Activated CD4-positive, alpha-beta T cell treated with anti-CD3 and anti-CD28 coated beads, Interleukin-2, amount 10 ng/mL, durations not matched to agents 24 days and 14 days (primary cell): ENCODE measurements around the gene MAP3K14. TPM values are rescaled to one million over a fixed set of nuclear protein-coding genes. Genes with fewer than 3 reads are reported as not detected.
"Not testable (repeated sequence)": the region's sequence is repeated elsewhere in the genome, so short reads cannot be mapped to it uniquely, and the experiment has no call there.

Source experiments
- DNase-seq: peaks from one replicate; pipeline ENCODE4 v3.0.0; 2022
- H3K27ac Mint-ChIP-seq: one replicate; pipeline ENCODE4 v1.8.0; 2022; ENCODE audit warnings: mild to moderate bottlenecking, mixed read lengths
- H3K27me3 Mint-ChIP-seq: one replicate; pipeline ENCODE4 v1.8.0; 2022; ENCODE audit warnings: mixed read lengths
- H3K36me3 Mint-ChIP-seq: one replicate; pipeline ENCODE4 v1.8.0; 2022; ENCODE audit warnings: low read depth, mild to moderate bottlenecking, mixed read lengths
- H3K4me1 Mint-ChIP-seq: one replicate; pipeline ENCODE4 v1.8.0; 2021; ENCODE audit warnings: mixed read lengths
- H3K4me3 Mint-ChIP-seq: one replicate; pipeline ENCODE4 v1.8.0; 2022; ENCODE audit warnings: mild to moderate bottlenecking, moderate library complexity, mixed read lengths
- H3K9me3 Mint-ChIP-seq: one replicate; pipeline ENCODE4 v1.8.0; 2021; ENCODE audit warnings: mixed read lengths
- intact Hi-C: fragments of 100-400 bp; cut with micrococcal nuclease; formaldehyde crosslinking; loops from one replicate; pipeline ENCODE4 v1.15.1; 2023
- total RNA-seq: library from RNA; stranded (reverse); gene quantifications from 2 replicates; pipeline ENCODE4 v1.2.3, GENCODE V29; 2022

Gene MAP3K14
- total RNA-seq, 1 donor from 2014 or later = 61.0 TPM

DNA sequence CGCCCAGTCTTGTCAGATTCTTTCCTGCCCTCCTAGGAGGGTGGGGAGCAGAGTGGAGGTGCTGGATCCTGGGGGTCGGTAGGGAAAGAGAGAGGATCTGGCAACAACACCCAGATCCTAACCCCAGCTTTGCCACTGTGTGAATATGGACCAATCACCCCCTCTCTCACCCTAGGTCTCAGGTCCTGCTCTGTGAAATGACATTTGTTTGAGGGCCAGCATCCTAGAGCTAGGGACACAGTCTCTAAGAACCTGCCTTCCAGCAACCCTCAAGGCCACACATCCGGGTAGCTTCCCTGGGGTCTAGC lies 28.4 kb upstream of the MAP3K14 start:
- Mint-ChIP-seq H3K4me1 (no peaks in the 10 kb centered on the region), H3K27me3 (peaks cover 11% of the 10 kb centered on the region), H3K9me3 (no peaks in the 10 kb centered on the region), H3K36me3 (no peaks in the 10 kb centered on the region), H3K4me3 (no peak overlapping the region), H3K27ac (no peak overlapping the region)
- intact Hi-C loops = no loop called here
- no peak for DNase-seq

DNA sequence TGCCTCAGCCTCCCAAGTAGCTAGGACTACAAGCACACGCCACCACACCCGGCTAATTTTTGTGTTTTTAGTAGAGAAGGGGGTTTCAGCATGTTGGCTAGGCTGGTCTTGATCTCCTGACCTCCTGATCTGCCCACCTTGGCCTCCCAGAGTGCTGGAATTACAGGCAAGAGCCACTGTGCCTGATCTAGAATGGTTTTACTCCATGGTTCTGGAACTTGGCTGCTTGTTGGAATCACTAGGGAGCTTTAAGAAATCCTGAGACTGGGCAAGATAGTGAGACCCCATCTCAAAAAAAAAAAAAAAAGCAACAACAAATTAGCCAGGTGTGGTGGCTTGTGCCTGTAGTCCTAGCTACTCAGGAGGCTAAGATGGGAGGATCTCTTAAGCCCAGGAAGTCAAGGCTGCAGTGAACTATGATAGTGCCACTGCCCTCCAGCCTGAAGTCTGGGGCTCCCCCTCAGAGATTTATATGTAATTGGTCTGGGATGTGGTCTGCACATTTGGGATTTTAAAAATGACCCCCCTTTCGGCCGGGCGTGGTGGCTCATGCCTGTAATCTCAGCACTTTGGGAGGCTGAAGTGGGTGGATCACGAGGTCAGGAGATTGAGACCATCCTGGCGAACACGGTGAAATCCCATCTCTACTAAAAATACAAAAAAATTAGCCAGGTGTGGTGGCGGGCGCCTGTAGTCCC lies 27.3 kb upstream of the MAP3K14 start:
- H3K4me3 Mint-ChIP-seq, DNase-seq, intact Hi-C loops, H3K27ac Mint-ChIP-seq, H3K36me3 Mint-ChIP-seq, H3K4me1 Mint-ChIP-seq, H3K9me3 Mint-ChIP-seq, H3K27me3 Mint-ChIP-seq: not testable (repeated sequence)

- Mint-ChIP-seq H3K27ac (no peak overlapping the region), H3K36me3 (no peaks in the 10 kb centered on the region), H3K4me1 (no peaks in the 10 kb centered on the region), H3K4me3 (no peak overlapping the region), H3K9me3 (no peaks in the 10 kb centered on the region), H3K27me3 (peaks cover 2% of the 10 kb centered on the region)
- intact Hi-C loops = no loop called here
- no peak for DNase-seq
These were observed 26.2 kb upstream of the MAP3K14 start for GRCh38 chr17:45342871-45343526.

DNA sequence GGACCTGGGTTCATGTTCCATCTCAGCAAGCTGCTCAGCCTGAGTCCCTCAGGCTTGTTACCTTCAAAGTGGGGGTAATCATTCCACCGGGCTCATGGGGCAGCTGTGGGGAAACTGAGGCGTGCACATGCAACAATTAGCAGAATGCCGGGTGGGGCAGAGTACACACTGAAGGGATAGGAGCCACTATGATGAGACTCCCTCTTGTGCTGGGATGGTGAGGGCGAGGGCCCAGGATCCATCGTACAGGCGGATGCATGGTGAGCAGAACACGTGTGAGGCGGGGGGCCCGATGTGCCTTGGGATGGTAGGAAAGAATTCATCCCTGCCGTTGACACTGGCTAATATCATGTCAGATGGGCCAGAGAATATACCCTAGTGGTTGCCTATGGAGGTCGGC lies 25.5 kb upstream of the MAP3K14 start:
- Mint-ChIP-seq H3K36me3 (no peaks in the 10 kb centered on the region), H3K4me1 (no peaks in the 10 kb centered on the region), H3K4me3 (no peak overlapping the region), H3K9me3 (no peaks in the 10 kb centered on the region), H3K27me3 (peaks cover 2% of the 10 kb centered on the region), H3K27ac (no peak overlapping the region)
- no peak for DNase-seq
- intact Hi-C loops = no loop called here

DNA sequence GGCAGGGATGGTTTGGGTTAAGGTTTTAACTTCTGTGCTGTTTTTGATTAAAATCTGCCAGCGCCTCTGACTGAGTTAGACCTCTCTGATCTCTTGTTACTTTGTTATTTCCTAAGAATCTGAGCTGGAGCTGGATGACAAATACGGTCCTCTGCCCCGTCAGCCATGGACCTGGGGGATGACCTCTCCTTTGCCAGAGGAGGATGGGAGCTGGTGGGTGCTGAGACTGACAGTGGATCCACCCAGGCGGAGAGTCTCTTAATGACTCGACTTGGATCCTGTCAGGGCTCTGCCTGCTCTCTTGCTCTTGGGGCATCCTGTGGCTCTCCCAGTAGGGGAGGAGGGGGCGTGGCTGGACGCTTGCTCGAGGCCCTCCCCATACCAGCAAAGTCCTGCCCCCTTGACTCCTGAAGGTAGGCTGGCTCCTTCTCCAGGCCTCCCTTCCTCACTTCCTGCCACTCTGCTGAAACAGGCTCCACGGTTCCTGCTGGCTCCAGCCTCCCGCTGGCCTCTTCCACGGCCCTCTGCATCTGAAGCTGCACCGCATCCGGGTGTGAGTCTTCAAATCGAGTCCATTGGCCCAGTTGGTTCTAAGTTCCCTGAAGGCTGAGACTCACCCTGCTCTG lies 24.8 kb upstream of the MAP3K14 start:
- Mint-ChIP-seq H3K36me3 (no peaks in the 10 kb centered on the region), H3K27me3 (peaks cover 2% of the 10 kb centered on the region), H3K4me1 (no peaks in the 10 kb centered on the region), H3K9me3 (no peaks in the 10 kb centered on the region), H3K4me3 (no peak overlapping the region), H3K27ac (no peak overlapping the region)
- DNase-seq = no peak
- intact Hi-C loops = no loop called here

DNA sequence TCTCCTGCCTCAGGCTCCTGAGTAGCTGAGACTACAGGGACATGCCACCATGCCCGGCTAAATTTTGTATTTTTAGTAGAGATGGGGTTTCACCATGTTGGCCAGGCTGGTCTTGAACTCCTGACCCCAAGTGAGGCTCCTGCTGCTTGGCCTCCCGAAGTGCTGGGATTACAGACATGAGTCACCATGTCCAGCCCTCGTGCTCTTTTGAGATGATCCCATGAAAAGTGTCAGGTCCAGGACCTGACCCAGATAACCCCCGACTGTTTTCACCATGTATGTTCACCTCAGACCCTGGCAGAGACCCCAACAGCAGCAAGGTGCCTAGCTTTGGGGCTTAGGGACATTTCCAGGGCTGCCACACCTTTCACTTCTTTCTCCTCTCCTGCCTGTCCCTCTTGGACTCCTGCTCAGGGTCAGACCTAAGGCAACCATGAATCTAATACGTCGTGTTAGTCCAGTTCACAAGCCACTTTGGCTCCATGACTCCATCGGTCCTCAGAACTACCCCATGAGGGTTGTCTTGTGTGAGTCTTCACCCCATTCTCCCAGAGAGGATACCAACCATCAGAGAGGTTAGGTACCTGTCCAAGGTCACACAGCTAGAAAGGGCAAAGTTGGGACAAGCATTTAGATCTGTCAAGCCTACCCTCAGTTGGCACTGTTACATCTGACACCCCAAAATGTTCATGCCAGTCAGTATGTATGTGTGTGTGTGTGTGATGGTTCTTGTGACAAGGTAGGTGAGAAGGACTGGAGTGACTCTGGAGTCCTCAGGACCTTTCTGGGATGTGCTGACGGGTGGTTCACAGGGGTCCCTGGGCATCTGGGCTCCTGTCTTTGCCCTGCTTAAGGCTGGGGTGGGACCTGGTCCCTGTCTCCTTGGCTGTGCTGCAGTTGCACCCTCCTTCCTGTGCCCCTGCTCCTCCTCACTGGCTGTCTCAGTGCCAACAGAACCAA lies 23.1 kb upstream of the MAP3K14 start:
- Mint-ChIP-seq H3K36me3 (no peaks in the 10 kb centered on the region), H3K4me1 (no peaks in the 10 kb centered on the region), H3K4me3 (no peak overlapping the region), H3K9me3 (no peaks in the 10 kb centered on the region), H3K27ac (no peak overlapping the region), H3K27me3 (peaks cover 2% of the 10 kb centered on the region)
- intact Hi-C loops = no loop called here
- no peak for DNase-seq

DNA sequence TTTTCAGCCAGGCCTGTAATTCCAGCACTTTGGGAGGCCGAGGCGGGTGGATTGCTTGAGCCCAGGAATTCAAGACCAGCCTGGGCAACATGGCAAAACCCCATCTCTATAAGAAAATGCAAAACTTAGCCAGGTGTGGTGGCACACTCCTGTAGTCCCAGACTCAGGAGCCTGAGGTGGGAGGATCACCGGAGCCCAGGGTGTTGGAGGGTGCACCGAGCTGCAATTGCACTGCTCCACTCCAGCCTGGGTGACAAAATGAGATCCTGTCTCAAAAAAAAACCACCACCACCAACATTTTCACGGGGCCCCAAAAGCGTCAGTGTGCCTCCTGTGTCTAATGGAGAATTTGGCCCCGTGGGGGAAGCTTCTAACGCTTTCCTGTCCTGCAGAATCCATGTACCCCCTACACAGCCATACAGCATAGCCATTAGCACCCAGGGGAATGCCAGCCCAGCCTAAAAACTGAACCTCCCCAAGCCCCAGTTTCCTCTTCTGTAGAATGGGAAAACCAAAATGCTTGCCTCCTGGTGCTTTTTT lies 22.2 kb upstream of the MAP3K14 start:
- H3K36me3 Mint-ChIP-seq = no peaks in the 10 kb centered on the region
- peaks cover 5% of the 10 kb centered on the region for H3K4me1 Mint-ChIP-seq
- H3K4me3 Mint-ChIP-seq = no peak overlapping the region
- DNase-seq = no peak
- intact Hi-C loops = no loop called here
- H3K9me3 Mint-ChIP-seq = no peaks in the 10 kb centered on the region
- no peak overlapping the region for H3K27ac Mint-ChIP-seq
- H3K27me3 Mint-ChIP-seq = peaks cover 2% of the 10 kb centered on the region

GRCh38 chr17:45338023-45338781 lies 21.4 kb upstream of the MAP3K14 start:
- no peak for DNase-seq
- H3K27ac Mint-ChIP-seq = no peak overlapping the region
- peaks cover 12% of the 10 kb centered on the region for H3K4me1 Mint-ChIP-seq
- H3K27me3 Mint-ChIP-seq = peaks cover 2% of the 10 kb centered on the region
- H3K9me3 Mint-ChIP-seq = no peaks in the 10 kb centered on the region
- no peak overlapping the region for H3K4me3 Mint-ChIP-seq
- intact Hi-C loops = no loop called here
- no peaks in the 10 kb centered on the region for H3K36me3 Mint-ChIP-seq

GRCh38 chr17:45336390-45337182 lies 19.8 kb upstream of the MAP3K14 start:
- H3K9me3 Mint-ChIP-seq = no peaks in the 10 kb centered on the region
- intact Hi-C loops = no loop called here
- H3K4me1 Mint-ChIP-seq = peaks cover 23% of the 10 kb centered on the region
- H3K36me3 Mint-ChIP-seq = no peaks in the 10 kb centered on the region
- no peak overlapping the region for H3K4me3 Mint-ChIP-seq
- DNase-seq = no peak
- no peak overlapping the region for H3K27ac Mint-ChIP-seq
- H3K27me3 Mint-ChIP-seq = peaks cover 2% of the 10 kb centered on the region

DNA sequence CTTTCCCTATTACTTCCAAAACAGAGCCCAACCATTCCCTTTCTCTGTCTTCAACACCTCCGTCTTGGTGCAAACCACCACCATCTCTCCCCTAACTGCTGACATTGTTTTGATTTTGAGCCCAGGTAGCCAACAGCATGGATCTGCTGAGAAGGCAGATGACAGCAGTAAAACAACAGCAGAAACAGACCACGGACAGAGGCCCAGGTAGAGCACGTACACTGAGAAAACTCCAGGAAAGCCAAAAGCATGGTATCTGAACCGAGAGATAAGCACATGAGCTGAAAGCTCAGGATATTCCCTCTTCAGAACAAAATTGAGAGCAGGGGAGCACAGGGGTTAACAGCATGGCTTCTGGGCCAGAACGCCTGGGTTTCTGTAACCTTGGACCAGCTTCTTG lies 18.9 kb upstream of the MAP3K14 start:
- Mint-ChIP-seq H3K36me3 (no peaks in the 10 kb centered on the region), H3K4me3 (no peak overlapping the region), H3K27ac (no peak overlapping the region), H3K9me3 (no peaks in the 10 kb centered on the region), H3K27me3 (no peaks in the 10 kb centered on the region), H3K4me1 (peaks cover 23% of the 10 kb centered on the region)
- DNase-seq = no peak
- intact Hi-C loops = no loop called here

GRCh38 chr17:45334701-45335677 lies 18.2 kb upstream of the MAP3K14 start:
- Mint-ChIP-seq H3K4me1 (peaks cover 23% of the 10 kb centered on the region), H3K27me3 (no peaks in the 10 kb centered on the region), H3K27ac (no peak overlapping the region), H3K36me3 (no peaks in the 10 kb centered on the region), H3K9me3 (no peaks in the 10 kb centered on the region), H3K4me3 (no peak overlapping the region)
- no peak for DNase-seq
- intact Hi-C loops = loop anchor here (5.0 kb wide), 1 partner anchor 32 kb away; no protein-coding TSS in a partner anchor

GRCh38 chr17:45334231-45334630 lies 17.4 kb upstream of the MAP3K14 start:
- peaks cover 2% of the 10 kb centered on the region for H3K27me3 Mint-ChIP-seq
- H3K4me1 Mint-ChIP-seq = peaks cover 24% of the 10 kb centered on the region
- H3K4me3 Mint-ChIP-seq = no peak overlapping the region
- DNase-seq = no peak
- intact Hi-C loops = loop anchor here (5.0 kb wide), 1 partner anchor 33 kb away; no protein-coding TSS in a partner anchor
- H3K27ac Mint-ChIP-seq = no peak overlapping the region
- H3K9me3 Mint-ChIP-seq = no peaks in the 10 kb centered on the region
- no peaks in the 10 kb centered on the region for H3K36me3 Mint-ChIP-seq
